Liver (tissue), 3 donors: ENCODE results near the gene SPTBN1.

Source experiments
- ATF3 ChIP-seq: IDR thresholded peaks from 2 replicates; pipeline ENCODE4 v1.6.1; 2016; ENCODE audit warnings: antibody characterized with exemption
- CTCF ChIP-seq: fragments of 150-350 bp; IDR thresholded peaks from 2 replicates; pipeline ENCODE4 v1.5.1; 2017; ENCODE audit warnings: improper control_type of control experiment, low read depth, low read length; ENCODE audit not compliant: missing input control
- EGR1 ChIP-seq, 2 donors: IDR thresholded peaks; 2 replicates each; pipeline ENCODE4 v1.6.1; 2016 to 2018; ENCODE audit warnings: antibody characterized with exemption in 2 of 2, low read depth in 2 of 2
- FOXA1 ChIP-seq: IDR thresholded peaks from 2 replicates; pipeline ENCODE4 v1.6.1; 2016; ENCODE audit warnings: antibody characterized with exemption
- JUND ChIP-seq, 2 donors: IDR thresholded peaks; 2 replicates each; pipeline ENCODE4 v1.6.1; 2016; ENCODE audit warnings: antibody characterized with exemption in 2 of 2
- MAX ChIP-seq: IDR thresholded peaks from 2 replicates; pipeline ENCODE4 v1.6.1; 2016; ENCODE audit warnings: antibody characterized with exemption
- REST ChIP-seq: IDR thresholded peaks from 2 replicates; pipeline ENCODE4 v1.6.1; 2016; ENCODE audit warnings: antibody characterized with exemption, mild to moderate bottlenecking
- RXRA ChIP-seq, 2 donors: IDR thresholded peaks; 2 replicates each; pipeline ENCODE4 v1.6.1; 2017 to 2018; ENCODE audit warnings: antibody characterized with exemption in 2 of 2, mild to moderate bottlenecking in 1 of 2
- SP1 ChIP-seq: IDR thresholded peaks from 2 replicates; pipeline ENCODE4 v1.6.1; 2018; ENCODE audit warnings: antibody characterized with exemption, mild to moderate bottlenecking
- TAF1 ChIP-seq: conservative IDR thresholded peaks from 2 replicates; pipeline ENCODE4 v1.6.1; 2016; ENCODE audit warnings: antibody characterized with exemption, mild to moderate bottlenecking
- YY1 ChIP-seq: IDR thresholded peaks from 2 replicates; pipeline ENCODE4 v1.6.1; 2016; ENCODE audit warnings: antibody characterized with exemption, mild to moderate bottlenecking
- donor health status: healthy.
- donor health status: healthy.

- TF ChIP-seq FOXA1 (no peak), CTCF (no peak), RXRA (IDR thresholded peaks at IDR 0.05) (no peak), YY1 (no peak), MAX (no peak), REST (no peak), JUND (IDR thresholded peaks at IDR 0.05) (no peak), SP1 (no peak), EGR1 (IDR thresholded peaks at IDR 0.05; ENCODE audit: low read depth in 2 of 2) (no peak), TAF1 (no peak), ATF3 (no peak)
These were observed 52.4 kb downstream of the SPTBN1 start for GRCh38 chr2:54508541-54508940.
